ENCODE data around the gene SLC6A18.

SLC6A18 gene

GRCh38 chr5:1212271-1212670 is 12.9 kb upstream of the SLC6A18 start:
- H3K9me3 ChIP-seq (ENCODE audit: control insufficient read depth, insufficient read depth, low read length): peaks cover 10% of the 10 kb centered on the region; the same call in 1 of the 2 replicates
- no peaks in the 10 kb centered on the region for H3K79me2 ChIP-seq (ENCODE audit: control insufficient read depth, low read length)
- H3F3A ChIP-seq (ENCODE audit: control insufficient read depth, insufficient read depth): no peaks in the 10 kb centered on the region
- no peaks in the 10 kb centered on the region for H3K36me3 ChIP-seq (ENCODE audit: control insufficient read depth, low read length)
- no peaks in the 10 kb centered on the region for H4K20me1 ChIP-seq (ENCODE audit: control insufficient read depth, insufficient read depth, low read depth, low read length)
- H3K9me2 ChIP-seq (replicated peaks; ENCODE audit: control insufficient read depth, low read length): no peaks in the 10 kb centered on the region
- no peak overlapping the region for H3K27ac ChIP-seq (ENCODE audit: low read depth, low read length)
- no peak overlapping the region for H3K4me2 ChIP-seq (ENCODE audit: low read length)
- TF ChIP-seq CTCF (IDR thresholded peaks at IDR 0.05; ENCODE audit: low read depth, low read length, poor library complexity, severe bottlenecking) (no peak), EZH2phosphoT487 (IDR thresholded peaks at IDR 0.05; ENCODE audit: borderline replicate concordance, low read length) (no peak)
- no peaks in the 10 kb centered on the region for H3K27me3 ChIP-seq (ENCODE audit: control insufficient read depth, low read length)
- H3K4me1 ChIP-seq (ENCODE audit: control insufficient read depth, low read length): peaks cover 9% of the 10 kb centered on the region
- no peak overlapping the region for H3K4me3 ChIP-seq (ENCODE audit: low read length)

- H3K4me2 ChIP-seq (ENCODE audit: low read length): no peak overlapping the region
- no peak overlapping the region for H3K4me3 ChIP-seq (ENCODE audit: low read length)
- TF ChIP-seq CTCF (IDR thresholded peaks at IDR 0.05; ENCODE audit: low read depth, low read length, poor library complexity, severe bottlenecking): no peak
- H3K36me3 ChIP-seq (ENCODE audit: control insufficient read depth, low read length): no peaks in the 10 kb centered on the region
- no peaks in the 10 kb centered on the region for H3F3A ChIP-seq (ENCODE audit: control insufficient read depth, insufficient read depth)
- H3K27ac ChIP-seq (ENCODE audit: low read depth, low read length): no peak overlapping the region
- H3K9me2 ChIP-seq (replicated peaks; ENCODE audit: control insufficient read depth, low read length): no peaks in the 10 kb centered on the region
- H4K20me1 ChIP-seq (ENCODE audit: control insufficient read depth, insufficient read depth, low read depth, low read length): no peaks in the 10 kb centered on the region
- peaks cover 9% of the 10 kb centered on the region for H3K4me1 ChIP-seq (ENCODE audit: control insufficient read depth, low read length)
- peaks cover 10% of the 10 kb centered on the region; the same call in 1 of the 2 replicates for H3K9me3 ChIP-seq (ENCODE audit: control insufficient read depth, insufficient read depth, low read length)
- H3K79me2 ChIP-seq (ENCODE audit: control insufficient read depth, low read length): no peaks in the 10 kb centered on the region
- no peaks in the 10 kb centered on the region for H3K27me3 ChIP-seq (ENCODE audit: control insufficient read depth, low read length)
Measured at GRCh38 chr5:1212881-1213280, 12.3 kb upstream of the SLC6A18 start.

- H3K9me3 ChIP-seq (ENCODE audit: control insufficient read depth, insufficient read depth, low read length): peaks cover 10% of the 10 kb centered on the region; the same call in 1 of the 2 replicates
- no peaks in the 10 kb centered on the region for H3K9me2 ChIP-seq (replicated peaks; ENCODE audit: control insufficient read depth, low read length)
- H3K4me2 ChIP-seq (ENCODE audit: low read length): no peak overlapping the region
- H3K36me3 ChIP-seq (ENCODE audit: control insufficient read depth, low read length): no peaks in the 10 kb centered on the region
- no peaks in the 10 kb centered on the region for H3F3A ChIP-seq (ENCODE audit: control insufficient read depth, insufficient read depth)
- no peak overlapping the region for H3K4me3 ChIP-seq (ENCODE audit: low read length)
- H4K20me1 ChIP-seq (ENCODE audit: control insufficient read depth, insufficient read depth, low read depth, low read length): no peaks in the 10 kb centered on the region
- H3K27ac ChIP-seq (ENCODE audit: low read depth, low read length): no peak overlapping the region
- TF ChIP-seq CTCF (IDR thresholded peaks at IDR 0.05; ENCODE audit: low read depth, low read length, poor library complexity, severe bottlenecking): no peak
- TF ChIP-seq EZH2phosphoT487 (IDR thresholded peaks at IDR 0.05; ENCODE audit: borderline replicate concordance, low read length): no peak
- H3K27me3 ChIP-seq (ENCODE audit: control insufficient read depth, low read length): no peaks in the 10 kb centered on the region
- H3K4me1 ChIP-seq (ENCODE audit: control insufficient read depth, low read length): peaks cover 9% of the 10 kb centered on the region
- H3K79me2 ChIP-seq (ENCODE audit: control insufficient read depth, low read length): no peaks in the 10 kb centered on the region
Measured at GRCh38 chr5:1213508-1214162, 11.5 kb upstream of the SLC6A18 start.
